Hepatocyte (in vitro differentiated cells): Measurements from ENCODE around the gene GPX2. TPM values are rescaled to one million over a fixed set of nuclear protein-coding genes. Genes with fewer than 3 reads are reported as not detected.

Source experiments
- DNase-seq: peaks from one replicate; pipeline ENCODE4 v3.0.0-alpha.2; 2016; ENCODE audit warnings: low spot score
- H2AFZ ChIP-seq: fragments of 200-600 bp; sonication (generic); 2 replicates; pipeline ENCODE4 v1.6.0; 2016; ENCODE audit warnings: antibody characterized with exemption, mild to moderate bottlenecking
- H3K27ac ChIP-seq: fragments of 200-600 bp; sonication (generic); 2 replicates; pipeline ENCODE4 v1.5.1; 2016; ENCODE audit warnings: mild to moderate bottlenecking
- H3K27me3 ChIP-seq: fragments of 200-600 bp; sonication (generic); 2 replicates; pipeline ENCODE4 v1.6.1; 2016
- H3K36me3 ChIP-seq: fragments of 200-600 bp; sonication (generic); replicated peaks from 2 replicates; pipeline ENCODE4 v1.5.1; 2016; ENCODE audit warnings: low read depth; ENCODE audit not compliant: insufficient read depth
- H3K4me1 ChIP-seq: fragments of 200-600 bp; sonication (generic); 2 replicates; pipeline ENCODE4 v1.5.1; 2016; ENCODE audit warnings: mild to moderate bottlenecking, moderate library complexity; ENCODE audit not compliant: insufficient read depth
- H3K4me2 ChIP-seq: fragments of 200-600 bp; sonication (generic); 2 replicates; pipeline ENCODE4 v1.6.0; 2016
- H3K4me3 ChIP-seq: fragments of 200-600 bp; sonication (generic); 2 replicates; pipeline ENCODE4 v1.5.1; 2016; ENCODE audit warnings: mild to moderate bottlenecking
- H3K79me2 ChIP-seq: fragments of 200-600 bp; sonication (generic); 2 replicates; pipeline ENCODE4 v1.6.0; 2017; ENCODE audit warnings: mild to moderate bottlenecking
- H3K9me2 ChIP-seq: fragments of 200-600 bp; sonication (generic); replicated peaks from 2 replicates; pipeline ENCODE4 v1.6.0; 2017; ENCODE audit warnings: mild to moderate bottlenecking; ENCODE audit not compliant: insufficient read depth
- H3K9me3 ChIP-seq: fragments of 200-600 bp; sonication (generic); 2 replicates; pipeline ENCODE4 v1.5.1; 2016; ENCODE audit warnings: low read depth, mild to moderate bottlenecking
- H4K20me1 ChIP-seq: fragments of 200-600 bp; sonication (generic); 2 replicates; pipeline ENCODE4 v1.6.0; 2016; ENCODE audit warnings: mild to moderate bottlenecking; ENCODE audit not compliant: insufficient read depth, poor library complexity, severe bottlenecking
- CTCF ChIP-seq: fragments of 200-600 bp; sonication (generic); IDR thresholded peaks from 2 replicates; pipeline ENCODE4 v1.5.1; 2016; ENCODE audit warnings: antibody characterized with exemption, mild to moderate bottlenecking; ENCODE audit not compliant: poor library complexity
- EZH2 ChIP-seq: fragments of 200-600 bp; sonication (generic); IDR thresholded peaks from 2 replicates; pipeline ENCODE4 v1.6.1; 2016; ENCODE audit warnings: antibody characterized with exemption, mild to moderate bottlenecking, borderline replicate concordance
- EZH2phosphoT487 ChIP-seq: fragments of 200-600 bp; sonication (generic); IDR thresholded peaks from one replicate; pipeline ENCODE4 v1.6.1; 2018; ENCODE audit warnings: antibody characterized with exemption, mild to moderate bottlenecking, low read depth, moderate library complexity; ENCODE audit not compliant: unreplicated experiment, severe bottlenecking
- WGBS: methylation state at CpG from one replicate; pipeline ENCODE4 v1.1.6; 2016; ENCODE audit warnings: low lambda C conversion rate; ENCODE audit errors: missing lambda C conversion rate; 5-methylcytosine and 5-hydroxymethylcytosine counted together
- polyA plus RNA-seq: library from polyadenylated mRNA; unstranded; fragments of >200 nt; fragmentation: Nextera tagmentation; extraction: Ambion mirVana; gene quantifications from 2 replicates; pipeline ENCODE4 v1.2.1, GENCODE V29; 2016
- total RNA-seq: library from RNA; depleted of rRNA; stranded (reverse); fragments of >200 nt; gene quantifications from 2 replicates; pipeline ENCODE4 v1.2.3, GENCODE V29; 2014

GPX2 gene
- total and polyA plus RNA-seq, 2 experiments from 2014 or later, result 59.8 to 115 TPM

- H3K36me3 ChIP-seq, result peaks cover 5% of the 10 kb centered on the region
- H2AFZ ChIP-seq, result no peak overlapping the region
- H4K20me1 ChIP-seq, result no peaks in the 10 kb centered on the region
- H3K27ac ChIP-seq, result no peak overlapping the region
- H3K4me3 ChIP-seq, result no peak overlapping the region
- 95% methylated on average over 2 of the region's 2 CpGs for WGBS
- peaks cover 18% of the 10 kb centered on the region for H3K79me2 ChIP-seq
- H3K9me3 ChIP-seq, result no peaks in the 10 kb centered on the region
- DNase-seq, result no peak
- no peaks in the 10 kb centered on the region for H3K27me3 ChIP-seq
- no peak overlapping the region for H3K4me2 ChIP-seq
- H3K4me1 ChIP-seq, result peaks cover 1% of the 10 kb centered on the region
- TF ChIP-seq CTCF (no peak), EZH2phosphoT487 (no peak), EZH2 (no peak)
- H3K9me2 ChIP-seq, result no peaks in the 10 kb centered on the region
Measured at GRCh38 chr14:64931123-64931522, 11.4 kb downstream of the GPX2 start.

- Histone ChIP-seq H3K27me3 (no peaks in the 10 kb centered on the region), H3K36me3 (peaks cover 5% of the 10 kb centered on the region), H3K4me2 (no peak overlapping the region), H3K4me3 (no peak overlapping the region), H3K9me3 (no peaks in the 10 kb centered on the region), H3K9me2 (no peaks in the 10 kb centered on the region), H3K4me1 (no peaks in the 10 kb centered on the region), H4K20me1 (no peaks in the 10 kb centered on the region), H3K79me2 (peaks cover 23% of the 10 kb centered on the region), H3K27ac (no peak overlapping the region), H2AFZ (no peak overlapping the region)
- TF ChIP-seq CTCF, result no peak
- TF ChIP-seq EZH2, result no peak
- no peak for TF ChIP-seq EZH2phosphoT487
- WGBS, result 83% methylated on average over 3 of the region's 3 CpGs
- no peak for DNase-seq
Measured at GRCh38 chr14:64930085-64930843, 12.3 kb downstream of the GPX2 start.

- no peak overlapping the region for H3K4me3 ChIP-seq
- no peaks in the 10 kb centered on the region for H3K9me3 ChIP-seq
- peaks cover 33% of the 10 kb centered on the region for H3K79me2 ChIP-seq
- H3K9me2 ChIP-seq, result no peaks in the 10 kb centered on the region
- TF ChIP-seq CTCF, result no peak
- no peak for TF ChIP-seq EZH2phosphoT487
- no peak for TF ChIP-seq EZH2
- DNase-seq, result no peak
- no peak overlapping the region for H2AFZ ChIP-seq
- H3K36me3 ChIP-seq, result peaks cover 5% of the 10 kb centered on the region
- no peak overlapping the region for H3K4me2 ChIP-seq
- 95% methylated on average over 3 of the region's 3 CpGs for WGBS
- no peak overlapping the region for H3K27ac ChIP-seq
- peaks cover 5% of the 10 kb centered on the region for H4K20me1 ChIP-seq
- no peaks in the 10 kb centered on the region for H3K27me3 ChIP-seq
- H3K4me1 ChIP-seq, result no peaks in the 10 kb centered on the region
Measured at GRCh38 chr14:64929014-64929359, 13.6 kb downstream of the GPX2 start.
